Stimulated activated CD4-positive, alpha-beta T cell treated with anti-CD3 and anti-CD28 coated beads, Interleukin-4, amount 100 ng/mL, for 1 hour (primary cell): Measurements from ENCODE around the gene FOXK1.
A peak's percentile ranks its signal among the peaks of the same experiment; 100 is the strongest.

Experiments used
- DNase-seq: peaks from one replicate; pipeline ENCODE4 v3.0.0-alpha.2; 2020

The FOXK1 gene

DNA sequence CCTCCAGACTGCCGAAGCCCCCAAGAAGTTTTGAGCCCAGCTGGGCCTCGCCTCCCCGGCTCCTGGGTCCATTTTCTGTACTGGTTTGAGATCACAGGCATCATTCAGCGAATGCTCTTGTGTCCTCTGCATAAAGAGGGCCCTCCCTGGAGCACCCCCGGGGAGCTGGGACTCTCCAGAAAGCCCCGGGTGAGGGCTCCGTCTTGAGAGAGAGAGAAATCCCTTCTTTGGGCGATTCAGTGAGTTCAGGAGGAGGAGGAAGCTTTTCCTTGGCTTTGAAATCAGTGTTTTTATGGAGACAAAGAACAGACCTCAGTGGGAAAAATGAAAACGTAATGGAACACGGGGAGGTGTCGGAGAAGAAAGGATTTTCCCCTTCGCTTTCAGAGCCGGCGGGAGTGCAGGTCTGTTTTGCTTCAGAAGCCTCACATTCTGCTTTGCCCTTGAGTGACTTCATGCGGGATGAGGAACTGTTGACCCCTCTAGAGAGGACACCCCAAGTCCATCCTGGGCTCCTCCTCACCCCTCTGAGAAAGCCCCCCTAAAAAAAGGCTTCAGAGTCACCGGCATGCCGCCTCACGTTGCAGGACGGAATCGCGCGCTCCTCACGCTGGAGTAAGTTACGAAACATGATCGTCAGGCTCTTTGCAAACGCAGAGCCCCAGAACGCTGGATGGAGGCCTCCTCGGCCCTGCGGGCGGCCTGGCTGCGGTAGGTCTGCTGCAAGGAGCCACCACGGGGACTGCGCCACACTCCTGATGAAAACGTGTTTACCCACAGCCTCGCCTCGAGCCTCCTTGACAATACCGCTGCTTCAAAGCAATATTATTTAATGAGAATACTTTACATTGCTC is 84.8 kb downstream of the FOXK1 start:
- no peak for DNase-seq

DNA sequence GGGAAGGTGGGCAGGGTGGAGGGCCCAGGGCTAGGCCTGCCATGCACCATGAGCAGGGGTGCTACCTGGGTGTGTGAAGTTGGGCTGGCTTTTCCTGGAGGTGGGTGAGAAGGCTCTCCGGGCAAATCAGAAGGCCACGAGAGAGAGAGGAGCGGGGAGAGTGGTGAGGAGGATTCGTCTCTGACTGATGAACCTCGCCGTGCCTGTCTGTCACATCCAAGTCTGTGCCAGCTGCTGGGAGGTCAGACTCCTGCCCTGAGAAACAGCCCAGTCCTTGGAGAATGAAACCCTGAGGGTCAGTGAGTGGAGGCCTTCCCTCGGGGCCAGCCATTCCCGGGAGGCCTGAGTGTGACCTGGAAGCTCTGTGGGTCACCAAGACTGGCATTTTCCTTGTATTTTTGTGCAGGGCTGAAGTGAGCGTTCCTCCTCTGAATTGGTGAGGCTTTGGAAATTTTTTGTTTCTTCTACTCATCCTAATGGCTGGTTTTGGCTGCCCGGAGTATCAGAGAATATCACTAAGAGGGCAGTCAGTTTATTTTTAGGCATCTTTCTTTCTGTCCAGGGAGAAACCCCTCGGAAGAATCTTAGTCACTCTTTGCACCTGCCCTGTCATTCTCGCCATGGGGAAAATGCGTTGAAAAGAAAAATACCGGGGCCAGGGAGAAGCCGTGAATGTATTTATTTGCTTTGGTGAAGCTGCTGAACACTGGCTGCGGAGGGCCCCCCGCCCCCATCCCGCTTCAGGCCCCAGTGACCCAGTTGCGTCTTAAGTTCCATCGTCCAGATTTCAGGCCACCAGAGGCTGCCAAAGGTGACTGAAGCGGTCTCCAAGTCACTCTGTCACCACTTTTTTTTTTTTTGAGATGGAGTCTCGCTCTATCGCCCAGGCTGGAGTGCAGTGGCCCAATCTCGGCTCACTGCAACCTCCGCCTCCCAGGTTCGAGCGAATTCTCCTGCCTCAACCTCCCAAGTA is 86.8 kb downstream of the FOXK1 start:
- DNase-seq = no peak

DNA sequence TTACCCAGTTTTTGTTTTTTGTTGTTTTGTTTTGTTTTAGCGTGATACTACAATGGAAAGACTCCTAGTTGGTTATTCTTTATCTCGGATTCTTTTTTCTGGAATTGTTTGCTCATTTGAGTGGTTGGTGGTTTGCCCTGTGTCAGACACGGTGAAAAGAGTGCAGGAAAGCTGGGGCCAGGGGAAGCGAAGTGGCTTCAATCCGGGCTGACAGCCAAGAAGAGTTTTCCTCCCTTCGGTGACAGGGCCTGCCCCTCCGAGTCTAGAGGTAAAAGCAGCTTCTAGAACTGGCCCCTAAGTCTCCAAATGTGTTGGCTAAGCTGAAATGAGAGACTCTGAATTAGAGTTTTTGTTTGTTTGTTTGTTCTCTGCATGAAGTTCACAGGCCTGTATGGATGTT is 87.7 kb downstream of the FOXK1 start:
- no peak for DNase-seq

DNA sequence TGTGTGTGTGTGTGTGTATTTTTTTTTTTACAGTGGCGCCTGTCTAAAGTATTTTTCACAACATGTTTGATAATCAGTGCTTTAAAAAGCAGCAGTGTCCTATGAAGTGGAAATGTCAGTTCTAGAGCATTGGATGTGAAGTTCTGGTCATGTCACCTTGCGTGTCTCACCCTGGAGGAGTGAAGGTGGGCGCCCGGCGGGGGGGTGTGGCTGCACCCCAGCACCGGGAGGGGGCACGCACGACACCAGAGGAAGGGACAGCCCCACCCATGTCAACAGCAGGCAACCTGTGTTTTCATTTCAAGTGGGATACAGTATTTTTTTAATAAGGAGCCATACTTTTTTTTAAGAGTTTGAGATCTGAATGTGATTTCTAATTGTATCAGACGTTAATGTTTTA is 88.8 kb downstream of the FOXK1 start:
- DNase-seq = no peak

DNA sequence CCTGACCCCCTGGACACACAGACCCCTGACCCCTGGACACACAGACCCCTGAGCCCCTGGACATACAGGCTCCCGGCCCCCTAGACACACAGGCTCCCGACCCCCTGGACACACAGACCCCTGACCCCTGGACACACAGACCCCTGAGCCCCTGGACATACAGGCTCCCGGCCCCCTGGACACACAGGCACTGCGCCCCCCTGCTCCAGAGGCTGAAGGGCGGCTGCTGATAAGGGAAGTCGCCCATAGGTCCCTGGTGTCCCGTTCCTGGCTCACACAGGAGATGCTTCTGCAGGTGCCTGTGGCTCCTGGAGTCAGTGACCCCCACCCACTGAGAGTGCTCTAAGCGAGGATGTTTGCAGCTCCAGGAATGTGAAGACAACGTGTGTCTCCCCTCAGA is 89.6 kb downstream of the FOXK1 start:
- DNase-seq = no peak

DNA sequence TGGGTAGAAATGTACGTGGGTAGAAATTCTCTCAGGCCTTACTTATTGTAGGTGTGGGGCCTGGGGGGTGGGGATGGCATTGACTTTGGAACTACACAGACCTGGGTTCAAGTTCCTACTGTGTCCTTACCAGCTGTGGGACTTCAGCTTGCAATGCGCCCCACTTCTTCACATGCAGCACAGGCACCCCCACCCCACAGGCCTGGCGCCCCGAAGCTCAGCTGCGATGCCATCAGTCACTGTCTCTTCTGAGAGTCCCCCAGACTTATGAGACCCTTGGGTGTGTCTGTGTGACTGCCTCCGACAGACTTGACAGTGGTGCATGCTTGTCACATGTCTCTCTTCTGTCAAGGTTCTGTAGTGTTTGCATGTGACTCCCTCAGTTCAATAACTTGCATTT is 90.2 kb downstream of the FOXK1 start:
- DNase-seq = no peak

DNA sequence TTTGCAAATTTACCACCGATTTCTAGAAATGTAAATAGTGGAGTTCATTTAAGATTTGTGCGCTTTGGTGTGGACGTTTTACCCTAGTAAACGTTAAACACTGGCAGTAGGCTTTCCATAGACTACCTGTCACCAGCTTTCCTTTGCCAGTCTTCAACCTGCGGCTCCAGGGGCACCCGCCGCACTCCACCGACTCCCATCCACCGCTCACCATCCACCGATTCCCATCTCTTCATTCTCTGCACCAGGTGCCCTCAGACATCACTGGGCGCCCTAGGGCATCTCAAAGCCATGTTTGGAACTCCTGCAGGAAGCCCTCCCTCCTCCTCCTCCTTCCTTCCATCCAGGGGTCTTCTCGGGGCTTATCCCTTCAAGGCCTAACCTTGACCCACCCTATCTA is 91.9 kb downstream of the FOXK1 start:
- no peak for DNase-seq

DNA sequence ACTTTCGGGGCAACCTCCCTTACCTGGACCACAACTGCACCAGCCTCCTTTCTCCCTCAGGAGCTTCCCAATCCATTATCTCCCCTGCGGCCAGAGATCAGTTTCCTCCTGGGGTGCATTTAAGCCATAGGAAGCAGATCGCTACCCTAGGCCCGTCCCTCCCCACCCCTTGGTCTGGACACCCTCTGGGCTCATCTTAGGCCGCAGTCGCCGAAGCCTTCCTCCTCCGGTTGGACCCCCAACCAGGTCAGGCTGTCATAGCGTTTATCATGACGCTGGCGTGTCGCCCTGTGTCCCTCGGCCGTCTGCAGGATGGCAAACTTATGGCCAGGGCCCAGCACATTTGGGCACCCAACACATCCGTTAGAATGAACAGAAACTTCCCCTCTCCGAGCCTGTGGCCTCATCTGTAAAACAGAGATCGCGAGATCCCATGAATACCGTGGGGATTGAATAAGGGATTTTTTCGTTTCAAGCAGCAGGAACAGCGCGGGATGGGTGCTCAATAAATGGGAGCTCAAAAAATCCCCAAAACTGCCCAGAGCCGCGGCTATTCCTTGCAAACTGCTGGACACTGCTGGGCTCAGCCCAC is 92.7 kb downstream of the FOXK1 start:
- no peak for DNase-seq

DNA sequence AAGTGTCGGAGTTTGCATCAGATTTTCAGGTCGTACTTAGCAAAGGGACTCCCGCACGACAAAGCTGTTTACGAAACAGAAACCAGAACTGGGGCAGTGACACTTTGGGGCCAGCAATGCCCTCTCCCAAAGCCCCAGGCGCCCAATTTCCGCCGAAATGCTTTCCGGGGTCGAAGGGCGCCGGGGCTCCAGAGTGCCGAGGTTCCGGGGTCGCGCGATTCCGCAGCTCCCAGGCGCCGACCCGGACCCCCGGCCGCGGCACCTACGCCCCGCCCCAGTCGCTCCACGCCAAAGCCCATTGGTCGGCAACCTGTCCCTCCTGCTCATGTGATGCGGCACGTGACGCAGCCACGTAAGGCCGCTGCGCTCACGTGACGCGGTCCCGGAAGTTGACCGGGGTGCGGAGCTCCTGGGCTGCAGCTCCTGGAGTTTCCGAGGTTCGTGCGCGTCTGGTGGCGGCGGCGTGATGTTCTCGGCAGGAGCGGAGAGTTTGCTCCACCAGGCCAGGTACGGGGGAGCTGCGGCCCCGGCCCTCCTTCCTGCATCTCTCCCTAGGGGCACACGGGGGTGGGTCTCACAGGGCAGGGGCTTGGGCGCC is 93.3 kb downstream of the FOXK1 start, which contains the start of gene AP5Z1:
Gene AP5Z1 (plus strand): TSS at position 374 of the 598 bp plus-strand sequence. CDS start 93 bp downstream, at position 467.
- peak; percentile 96 for DNase-seq

DNA sequence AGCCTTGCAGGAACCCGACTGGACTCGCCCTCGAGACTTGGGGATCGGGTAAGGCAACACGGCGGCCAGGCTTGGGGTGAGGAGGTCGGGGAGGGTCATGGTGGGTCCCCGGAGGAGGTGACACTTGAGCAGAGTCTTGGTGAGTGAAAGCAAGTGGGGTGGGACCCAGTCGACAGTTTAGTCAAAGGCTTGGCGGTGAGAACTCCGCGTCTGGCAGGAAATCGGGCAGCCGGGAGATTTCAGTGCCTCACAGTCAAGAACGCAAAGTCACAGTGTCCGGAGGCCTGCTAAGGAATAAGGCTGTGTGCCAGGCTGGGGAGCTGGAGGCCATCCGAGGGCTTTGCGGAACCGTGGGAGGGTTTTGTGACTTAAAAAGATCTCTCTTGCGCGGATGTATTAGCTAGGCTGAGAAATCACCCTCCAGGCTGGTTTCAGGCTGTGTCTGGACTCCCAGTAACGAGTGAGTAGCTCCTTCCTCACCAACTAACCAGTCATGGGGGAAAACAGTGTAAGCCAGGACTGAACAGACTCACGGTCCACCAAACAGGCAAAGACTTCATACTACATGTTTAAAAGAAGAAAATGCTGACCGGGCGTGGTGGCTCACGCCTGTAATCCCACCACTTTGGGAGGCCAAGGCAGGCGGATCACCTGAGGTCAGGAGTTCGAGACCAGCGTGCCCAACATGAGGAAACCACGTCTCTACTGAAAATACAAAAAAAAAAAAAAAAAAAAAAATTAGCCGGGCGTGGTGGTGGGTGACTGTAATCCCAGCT is 93.9 kb downstream of the FOXK1 start:
- DNase-seq = peak; percentile 46

DNA sequence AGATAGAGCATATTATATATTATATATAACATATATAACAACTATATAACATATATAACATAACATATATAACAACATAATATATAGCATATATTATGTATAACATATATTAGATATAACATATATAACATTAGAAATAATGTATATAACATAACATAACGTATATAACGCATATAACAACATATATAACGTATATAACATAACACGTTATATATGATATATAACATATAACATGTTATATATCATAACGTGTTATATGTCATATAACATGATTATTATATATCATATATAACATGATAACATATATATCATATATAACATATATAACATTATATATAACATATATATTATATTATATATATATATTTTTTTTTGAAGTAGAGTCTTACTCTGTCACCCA is 97.0 kb downstream of the FOXK1 start:
- DNase-seq = no peak

DNA sequence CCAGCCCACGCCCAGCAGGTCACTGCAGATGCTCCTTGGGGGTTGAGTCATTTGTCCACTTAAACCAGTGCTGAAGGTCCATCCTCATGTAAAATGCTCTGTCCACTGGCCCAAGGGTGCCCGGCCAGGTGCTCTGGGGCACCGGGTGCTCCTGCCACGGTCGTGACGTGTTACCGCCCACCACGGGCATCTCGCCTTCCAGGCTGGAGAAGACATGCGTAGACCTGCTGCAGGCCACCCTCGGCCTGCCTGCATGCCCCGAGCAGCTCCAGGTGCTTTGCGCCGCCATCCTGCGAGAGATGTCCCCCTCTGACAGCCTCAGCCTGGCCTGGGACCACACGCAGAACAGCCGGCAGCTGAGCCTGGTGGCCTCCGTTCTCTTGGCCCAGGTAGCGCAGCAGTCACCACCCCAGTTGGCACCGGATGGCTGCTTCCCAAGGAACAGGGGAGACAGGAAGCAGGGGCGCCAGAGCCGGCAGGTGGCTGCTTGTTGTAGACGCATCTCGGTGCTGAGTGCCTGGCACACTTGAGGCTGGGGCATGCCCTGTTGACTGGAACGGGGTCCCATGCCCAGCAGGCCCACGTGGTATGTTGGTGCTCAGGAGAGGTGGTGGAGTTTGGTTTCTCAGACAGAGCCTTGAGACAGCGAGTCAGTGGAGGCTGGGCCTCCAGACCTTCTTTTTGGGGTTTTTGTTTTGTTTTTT is 99.4 kb downstream of the FOXK1 start:
- no peak for DNase-seq

DNA sequence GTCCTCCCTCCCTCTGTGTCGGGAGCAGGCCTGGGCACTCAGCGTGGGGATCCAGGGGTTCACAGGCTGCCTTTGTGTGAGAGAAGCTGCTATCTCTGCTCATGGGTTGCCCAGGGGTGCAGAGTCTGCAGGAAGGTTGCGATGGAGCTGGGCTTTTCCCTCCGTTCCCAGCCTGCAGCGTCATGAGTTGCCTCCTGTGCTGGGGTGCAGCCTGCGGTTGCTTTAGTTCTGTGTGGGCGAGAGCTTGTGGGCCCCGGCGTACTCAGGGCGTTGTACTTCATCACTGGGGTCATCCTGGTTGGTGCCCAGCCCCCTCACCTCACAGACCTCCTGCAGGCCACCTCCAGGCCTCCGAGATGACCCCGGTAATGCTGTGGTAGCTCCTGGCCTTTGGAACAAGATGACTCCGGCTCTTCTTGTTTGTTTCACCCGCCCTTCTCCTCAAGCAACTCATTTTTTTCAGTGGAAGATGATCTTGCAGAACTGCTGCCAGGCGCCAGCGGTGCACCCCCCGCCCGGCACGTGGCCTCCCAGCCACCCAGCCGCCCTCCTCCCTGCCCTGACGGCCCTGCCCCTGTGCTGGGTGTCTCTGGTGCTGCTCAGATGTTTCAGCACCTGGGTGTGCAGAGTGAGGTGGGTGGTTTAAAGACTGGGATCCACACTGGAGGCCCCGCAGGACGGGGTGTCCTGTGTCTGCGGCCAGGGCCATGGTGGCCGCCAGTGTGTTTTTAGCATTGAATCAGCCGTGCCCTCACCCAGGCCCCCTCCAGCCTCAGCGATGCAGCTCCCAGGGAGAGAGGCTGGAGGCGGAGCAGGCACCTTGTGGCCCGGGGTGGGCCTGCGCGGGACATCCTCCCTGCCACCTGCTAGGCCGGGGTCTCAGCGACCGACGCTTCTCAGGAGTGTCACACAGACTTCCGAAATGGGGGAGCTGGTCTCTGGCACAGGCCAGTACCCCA is 100.5 kb downstream of the FOXK1 start:
- no peak for DNase-seq

DNA sequence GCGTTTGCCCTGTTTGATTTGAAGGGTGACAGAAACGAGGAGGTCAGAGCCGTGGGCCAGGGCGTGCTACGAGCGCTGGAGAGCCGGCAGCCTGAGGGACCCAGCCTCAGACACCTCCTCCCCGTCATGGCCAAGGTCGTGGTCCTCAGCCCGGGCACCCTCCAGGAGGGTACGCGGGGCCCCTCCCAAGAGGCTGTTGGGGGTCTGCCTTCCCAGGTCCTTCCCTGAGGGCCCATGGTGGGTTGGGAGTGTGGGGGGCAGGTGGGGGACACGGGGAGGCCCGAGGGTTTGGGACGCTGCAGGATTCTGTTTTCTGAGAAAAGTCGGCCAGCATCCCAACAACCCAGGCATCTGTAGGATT is 101.2 kb downstream of the FOXK1 start:
- no peak for DNase-seq

DNA sequence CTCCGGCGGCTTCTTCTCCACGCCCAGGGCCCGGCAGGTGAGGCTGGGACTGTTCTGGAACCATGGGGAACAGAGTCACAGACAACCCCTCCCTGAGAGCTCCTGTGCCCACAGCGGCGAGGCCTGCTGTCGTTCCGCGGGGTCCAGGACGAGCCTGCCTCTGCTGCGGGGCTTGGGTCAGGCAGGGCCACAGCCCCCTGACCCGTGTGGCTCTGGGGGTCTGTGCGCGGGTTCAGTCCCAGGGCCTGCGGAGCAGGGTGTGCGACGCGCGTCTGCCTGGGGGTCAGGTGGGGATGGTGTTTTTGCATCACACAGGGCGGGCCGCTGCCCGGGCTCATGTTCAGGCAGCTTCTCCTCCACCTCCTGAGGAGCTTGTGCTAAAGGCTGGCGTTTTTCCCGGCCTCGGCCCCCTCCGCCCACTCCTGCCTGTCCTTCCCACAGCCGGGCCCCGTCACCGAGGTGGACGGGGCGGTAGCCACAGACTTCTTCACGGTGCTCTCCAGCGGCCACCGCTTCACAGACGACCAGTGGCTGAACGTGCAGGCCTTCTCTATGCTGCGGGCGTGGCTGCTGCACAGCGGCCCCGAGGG is 101.8 kb downstream of the FOXK1 start:
- no peak for DNase-seq

DNA sequence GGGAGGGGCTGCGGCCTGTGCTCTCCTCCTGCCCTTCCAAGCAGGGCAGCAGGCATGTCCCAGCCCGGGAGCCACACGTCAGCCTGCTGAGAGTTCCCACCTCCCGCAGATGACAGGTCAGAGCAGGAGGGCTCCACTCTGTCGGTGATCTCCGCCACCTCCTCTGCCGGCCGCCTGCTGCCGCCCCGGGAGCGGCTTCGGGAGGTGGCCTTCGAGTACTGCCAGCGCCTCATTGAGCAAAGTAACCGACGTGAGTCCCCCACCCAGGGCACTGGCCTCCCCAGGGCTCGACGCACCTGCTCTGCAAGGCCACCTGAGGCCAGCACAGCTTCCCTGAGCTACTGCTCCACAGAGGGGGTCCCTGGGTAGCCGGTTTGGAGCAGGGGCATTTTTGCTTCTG is 102.7 kb downstream of the FOXK1 start:
- no peak for DNase-seq

DNA sequence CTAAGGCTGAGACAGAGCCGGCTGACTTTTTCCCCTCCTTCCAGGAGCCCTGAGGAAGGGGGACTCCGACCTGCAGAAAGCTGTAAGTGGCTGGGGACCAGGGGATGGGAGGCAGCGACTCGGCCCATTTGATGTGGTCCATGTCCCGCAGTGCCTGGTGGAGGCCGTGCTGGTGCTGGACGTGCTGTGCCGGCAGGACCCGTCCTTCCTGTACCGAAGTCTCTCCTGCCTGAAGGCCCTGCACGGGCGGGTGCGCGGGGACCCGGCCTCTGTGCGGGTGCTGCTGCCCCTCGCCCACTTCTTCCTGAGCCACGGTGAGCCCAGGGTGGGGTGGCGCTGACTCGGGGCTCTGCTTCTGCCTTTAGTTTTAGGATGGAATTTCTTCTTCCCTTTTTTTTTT is 103.3 kb downstream of the FOXK1 start:
- DNase-seq = no peak

DNA sequence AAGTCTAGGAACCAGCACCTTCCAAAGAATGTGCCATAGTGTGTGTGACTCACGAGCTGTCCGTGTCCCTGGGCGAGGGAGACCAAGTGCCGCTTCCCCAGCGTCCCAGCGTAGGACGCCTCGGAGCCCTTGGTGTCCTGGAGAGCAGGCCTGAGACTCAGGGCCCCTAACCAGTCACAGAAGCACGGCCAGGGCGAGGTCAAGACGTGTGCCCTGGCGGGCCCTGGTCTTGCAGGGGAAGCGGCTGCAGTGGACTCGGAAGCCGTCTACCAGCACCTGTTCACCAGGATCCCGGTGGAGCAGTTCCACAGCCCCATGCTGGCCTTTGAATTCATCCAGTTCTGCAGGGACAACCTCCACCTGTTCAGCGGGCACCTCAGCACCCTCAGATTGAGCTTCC is 103.9 kb downstream of the FOXK1 start:
- no peak for DNase-seq

DNA sequence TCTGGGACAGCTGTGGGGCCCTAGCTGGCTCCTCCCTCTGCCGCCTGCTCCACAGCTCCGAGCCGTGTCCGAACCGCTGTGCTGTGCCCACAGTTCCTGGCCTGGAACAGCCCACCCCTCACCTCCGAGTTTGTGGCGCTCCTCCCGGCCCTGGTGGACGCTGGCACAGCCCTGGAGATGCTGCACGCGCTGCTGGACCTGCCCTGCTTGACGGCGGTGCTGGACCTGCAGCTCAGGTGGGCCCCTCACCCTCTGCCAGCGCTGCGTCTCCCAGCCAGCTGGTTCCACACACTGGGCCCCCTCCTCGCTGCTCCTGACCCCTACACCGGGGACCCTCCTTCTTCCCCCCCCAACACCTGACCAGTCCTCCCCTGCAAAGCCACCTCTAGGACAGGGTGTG is 105.4 kb downstream of the FOXK1 start:
- DNase-seq = no peak
